ENCODE measurements around the gene EYA2. TPM values are rescaled to one million over a fixed set of nuclear protein-coding genes. Genes with fewer than 3 reads are reported as not detected.
A peak's percentile ranks its signal among the peaks of the same experiment; 100 is the strongest.
"Not testable (repeated sequence)": the region's sequence is repeated elsewhere in the genome, so short reads cannot be mapped to it uniquely, and the experiment has no call there.

The EYA2 gene
- total and polyA plus RNA-seq, 11 donors: 0.30 to 4.2 (median 0.70) TPM

DNA sequence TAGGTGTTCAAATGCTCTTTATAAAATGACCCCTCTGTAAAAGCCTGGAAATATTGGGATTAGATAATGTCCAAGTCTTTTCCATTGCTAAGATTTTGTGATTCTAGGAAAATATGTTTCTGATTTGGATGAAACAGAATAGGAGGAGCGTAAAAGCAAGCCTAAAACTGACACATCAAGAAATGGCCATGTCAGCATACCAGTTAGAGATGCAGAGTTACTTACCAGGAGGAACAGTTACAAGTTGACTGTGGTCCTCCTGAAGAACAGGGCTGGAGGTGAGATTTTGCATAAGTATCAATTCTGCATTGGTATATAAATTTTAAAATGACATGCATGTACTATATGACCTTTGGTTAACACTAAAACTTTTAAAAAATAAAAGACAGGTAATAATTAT is 35.3 kb downstream of the EYA2 start:
- Histone ChIP-seq H3K27me3 (peaks cover 0 to 28% (median 0%) of the 10 kb centered on the region in 9 donors), H3K9me3 (no peaks in the 10 kb centered on the region), H3K4me1 (peaks cover 0 to 17% (median 0%) of the 10 kb centered on the region in 12 donors), H3K27ac (no peak overlapping the region), H3K4me3 (no peak overlapping the region), H3K36me3 (no peaks in the 10 kb centered on the region)
- DNase-seq: no peak
- ATAC-seq: no peak
- 88 to 93% (median 91%) methylated on average over 1 of the region's 1 CpG for WGBS, 4 donors
- intact Hi-C loops (cut with DNase I): no loop called here
- TF ChIP-seq POLR2A (IDR thresholded peaks at IDR 0.05): no peak
- TF ChIP-seq, protein P1, sequence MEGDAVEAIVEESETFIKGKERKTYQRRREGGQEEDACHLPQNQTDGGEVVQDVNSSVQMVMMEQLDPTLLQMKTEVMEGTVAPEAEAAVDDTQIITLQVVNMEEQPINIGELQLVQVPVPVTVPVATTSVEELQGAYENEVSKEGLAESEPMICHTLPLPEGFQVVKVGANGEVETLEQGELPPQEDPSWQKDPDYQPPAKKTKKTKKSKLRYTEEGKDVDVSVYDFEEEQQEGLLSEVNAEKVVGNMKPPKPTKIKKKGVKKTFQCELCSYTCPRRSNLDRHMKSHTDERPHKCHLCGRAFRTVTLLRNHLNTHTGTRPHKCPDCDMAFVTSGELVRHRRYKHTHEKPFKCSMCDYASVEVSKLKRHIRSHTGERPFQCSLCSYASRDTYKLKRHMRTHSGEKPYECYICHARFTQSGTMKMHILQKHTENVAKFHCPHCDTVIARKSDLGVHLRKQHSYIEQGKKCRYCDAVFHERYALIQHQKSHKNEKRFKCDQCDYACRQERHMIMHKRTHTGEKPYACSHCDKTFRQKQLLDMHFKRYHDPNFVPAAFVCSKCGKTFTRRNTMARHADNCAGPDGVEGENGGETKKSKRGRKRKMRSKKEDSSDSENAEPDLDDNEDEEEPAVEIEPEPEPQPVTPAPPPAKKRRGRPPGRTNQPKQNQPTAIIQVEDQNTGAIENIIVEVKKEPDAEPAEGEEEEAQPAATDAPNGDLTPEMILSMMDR (IDR thresholded peaks at IDR 0.05): no peak

DNA sequence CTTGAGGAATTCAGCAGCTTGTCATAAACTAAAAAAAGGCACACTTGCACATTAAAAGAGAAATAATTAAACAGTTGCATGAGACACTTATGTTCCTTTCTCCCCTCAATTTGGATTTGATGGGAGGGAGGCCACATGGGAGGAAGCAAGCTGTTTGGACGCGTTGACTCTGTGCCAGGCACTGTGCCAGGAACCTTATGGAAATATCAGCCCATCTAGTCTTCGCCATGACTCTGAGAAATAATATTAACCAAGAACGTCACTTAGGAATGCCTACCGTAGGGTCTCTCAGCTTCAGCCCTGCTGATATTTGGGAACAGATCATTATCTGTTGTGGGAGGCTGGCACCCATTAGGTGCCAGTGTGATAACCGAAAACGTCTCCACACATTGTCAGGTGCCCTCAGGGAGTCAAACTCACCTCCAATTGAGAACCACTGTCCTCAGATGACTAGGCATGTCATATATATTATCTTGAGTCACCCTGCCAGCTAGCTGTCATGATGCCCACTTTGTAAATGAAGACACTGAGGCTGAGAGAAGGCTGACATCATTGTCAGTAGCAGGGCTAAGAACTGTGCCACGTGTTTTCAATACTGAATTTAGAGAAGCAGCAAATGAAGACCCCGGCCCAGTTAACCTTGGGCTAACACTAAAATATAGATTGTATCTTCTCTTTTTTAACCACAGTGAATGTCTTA is 36.1 kb downstream of the EYA2 start:
- WGBS, 4 donors: 35 to 39% (median 36%) methylated on average over 9 of the region's 9 CpGs
- TF ChIP-seq POLR2A (IDR thresholded peaks at IDR 0.05): no peak
- TF ChIP-seq, protein P1 (IDR thresholded peaks at IDR 0.05): no peak
- Histone ChIP-seq H3K4me3 (no peak overlapping the region), H3K36me3 (no peaks in the 10 kb centered on the region), H3K27me3 (peaks cover 0 to 28% (median 0%) of the 10 kb centered on the region in 9 donors), H3K27ac (no peak overlapping the region), H3K4me1 (peaks cover 0 to 17% (median 0%) of the 10 kb centered on the region in 12 donors), H3K9me3 (no peaks in the 10 kb centered on the region)
- ATAC-seq (peak in 1 of 4 donors; percentile 46), DNase-seq (no peak)
- intact Hi-C loops (cut with DNase I): no loop called here

DNA sequence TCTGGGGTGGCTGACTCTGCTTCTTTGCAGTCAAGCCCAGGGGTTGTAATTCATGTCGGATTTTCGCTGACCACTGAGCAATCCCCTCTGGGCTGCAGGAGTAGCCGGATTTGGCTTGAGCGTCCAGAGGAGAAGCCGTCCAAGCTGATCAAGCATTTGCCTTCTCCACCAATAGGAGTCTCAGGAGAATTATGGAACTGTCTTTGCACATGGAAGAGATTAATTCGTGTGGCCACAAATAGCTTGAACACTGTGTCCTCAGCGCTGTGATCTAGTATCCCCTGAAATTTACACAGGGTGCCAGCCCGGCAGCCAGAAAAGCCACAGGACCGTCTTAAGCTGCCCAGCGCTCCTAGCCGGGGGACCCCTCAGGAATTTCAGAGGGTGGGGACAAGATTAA is 37.1 kb downstream of the EYA2 start:
- Histone ChIP-seq H3K9me3 (no peaks in the 10 kb centered on the region), H3K36me3 (no peaks in the 10 kb centered on the region), H3K4me1 (peaks cover 0 to 17% (median 0%) of the 10 kb centered on the region in 12 donors), H3K27me3 (peaks cover 0 to 28% (median 0%) of the 10 kb centered on the region in 9 donors), H3K27ac (peak overlapping the region in 1 of 12 donors; percentile 30), H3K4me3 (no peak overlapping the region)
- no peak for TF ChIP-seq POLR2A (IDR thresholded peaks at IDR 0.05)
- TF ChIP-seq, protein P1 (IDR thresholded peaks at IDR 0.05): no peak
- ATAC-seq (peak; percentile 62 to 85 (median 69)), DNase-seq (no peak)
- intact Hi-C loops (cut with DNase I): no loop called here
- WGBS, 4 donors: 44 to 62% (median 58%) methylated on average over 11 of the region's 11 CpGs

DNA sequence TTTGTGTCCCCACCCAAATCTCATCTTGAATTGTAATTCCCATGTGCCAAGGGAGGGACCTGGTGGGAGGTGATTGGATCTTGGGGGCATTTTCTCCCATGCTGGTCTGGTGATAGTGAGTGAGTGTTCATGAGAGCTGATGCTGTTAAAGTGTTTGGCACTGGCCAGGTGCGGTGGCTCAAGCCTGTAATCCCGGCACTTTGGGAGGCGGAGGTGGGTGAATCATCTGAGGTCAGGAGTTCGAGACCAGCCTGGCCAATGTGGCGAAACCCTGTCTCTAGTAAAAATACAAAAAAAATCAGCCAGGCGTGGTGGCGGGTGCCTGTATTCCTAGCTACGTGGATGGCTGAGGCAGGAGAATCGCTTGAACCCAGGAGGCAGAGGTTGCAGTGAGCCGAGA is 37.8 kb downstream of the EYA2 start:
- H3K9me3 ChIP-seq; H3K27ac ChIP-seq; H3K36me3 ChIP-seq; H3K4me3 ChIP-seq; ATAC-seq; DNase-seq; intact Hi-C loops (cut with DNase I): not testable (repeated sequence)
- H3K4me1 ChIP-seq: peaks cover 0 to 17% (median 0%) of the 10 kb centered on the region in 12 donors
- H3K27me3 ChIP-seq: peaks cover 0 to 28% (median 0%) of the 10 kb centered on the region in 9 donors
- WGBS, 4 donors: 78 to 94% (median 91%) methylated on average over 10 of the region's 10 CpGs

Measured in heart left ventricle (tissue), 16 donors.